DMS53 treated with DMSO at 0.1 percent for 48 hours (cell line): ENCODE results near the gene RASAL3.
A peak's percentile ranks its signal among the peaks of the same experiment; 100 is the strongest.

Experiments used
- DNase-seq: peaks from one replicate; lab custom pipeline; 2025; ENCODE audit not compliant: unreplicated experiment; lab: John Stamatoyannopoulos, UW

Gene RASAL3

GRCh38 chr19:15449620-15450527, 14.5 kb downstream of the RASAL3 start, which contains the start of gene WIZ:
Gene WIZ (minus strand): TSS chr19:15449956. CDS start chr19:15448307, 1,649 bp downstream.
- peak; percentile 10 for DNase-seq

DNA sequence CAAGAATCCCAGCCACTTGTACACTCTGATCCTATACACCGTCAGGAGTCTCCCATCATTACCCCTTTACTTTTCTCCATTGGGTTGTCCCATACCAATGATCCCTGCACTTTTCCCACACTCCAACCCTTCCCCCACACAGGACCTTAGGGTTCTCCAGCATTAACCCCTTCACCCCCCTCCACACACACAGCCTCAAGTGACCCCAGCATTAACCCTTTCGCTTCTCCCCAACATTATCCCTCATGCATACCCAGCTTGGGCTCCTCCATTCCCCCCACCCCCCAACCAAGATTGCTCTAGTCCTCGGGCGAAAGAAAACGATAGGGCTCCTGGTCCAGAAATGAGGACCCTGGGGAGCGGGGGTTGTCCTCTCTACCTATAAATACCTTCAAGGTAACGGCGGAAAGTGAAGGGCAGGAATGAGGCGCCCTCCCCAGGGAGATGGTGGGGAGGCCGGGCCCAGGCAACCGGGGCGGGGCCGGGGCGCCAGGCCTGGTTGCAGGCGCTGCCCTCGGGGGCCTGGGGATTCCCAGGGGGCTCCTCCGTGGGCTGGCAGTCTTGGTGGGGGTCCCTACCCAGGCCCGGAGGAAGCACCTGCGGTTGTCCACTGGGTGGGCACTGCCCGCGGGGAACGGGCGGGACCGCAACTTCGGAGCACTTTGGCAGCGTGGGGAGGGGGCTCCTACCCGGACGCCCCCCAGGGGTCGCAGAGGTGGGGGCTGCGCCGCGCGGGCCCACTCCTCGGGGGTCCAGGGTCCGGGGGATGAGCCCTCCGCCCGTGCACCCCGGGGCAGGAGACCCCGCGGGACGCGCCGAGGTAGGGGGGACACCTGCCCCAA, 15.3 kb downstream of the RASAL3 start:
- no peak for DNase-seq

DNA sequence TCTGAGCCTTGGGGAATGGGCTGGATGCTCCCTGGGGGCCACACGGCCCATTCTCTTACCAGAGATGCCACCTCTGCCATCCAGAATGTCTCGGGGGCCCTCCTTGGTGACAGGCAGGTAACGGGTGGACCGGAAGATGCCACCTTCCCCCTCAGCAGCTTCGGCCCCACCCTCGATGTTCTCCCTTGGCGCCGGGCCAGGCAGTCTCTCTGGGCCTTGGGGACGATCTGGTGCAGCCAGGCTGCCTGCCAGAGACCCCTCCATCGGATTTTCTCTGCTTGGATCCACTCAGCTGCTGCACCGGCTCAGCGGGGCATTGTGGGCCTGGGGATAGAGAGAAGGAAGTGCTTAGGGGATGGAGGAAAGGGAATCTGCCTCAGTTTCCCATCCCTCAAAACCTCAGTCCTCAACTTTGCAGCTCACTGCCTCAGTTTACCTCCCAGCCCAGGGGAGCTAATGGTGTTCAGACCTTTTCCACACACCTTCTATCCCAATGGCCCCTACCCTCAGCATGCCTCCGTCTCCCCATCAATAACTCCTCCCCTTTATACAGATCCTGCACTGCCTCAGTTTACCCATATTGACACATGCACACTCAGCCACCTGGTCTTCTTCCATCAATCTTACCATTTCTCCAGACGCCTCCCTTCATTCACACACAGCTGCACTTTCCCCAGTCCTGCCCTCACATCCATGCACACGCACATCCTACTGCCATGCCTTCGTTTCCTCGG, 16.1 kb downstream of the RASAL3 start:
- DNase-seq, result no peak

- DNase-seq, result no peak
Observed at GRCh38 chr19:15447057-15447456, 17.3 kb downstream of the RASAL3 start.

GRCh38 chr19:15445807-15446376, 18.5 kb downstream of the RASAL3 start:
- DNase-seq, result no peak

- no peak for DNase-seq
Observed at GRCh38 chr19:15445227-15445605, 19.1 kb downstream of the RASAL3 start.

- DNase-seq, result no peak
Observed at GRCh38 chr19:15444505-15445226, 19.7 kb downstream of the RASAL3 start.

DNA sequence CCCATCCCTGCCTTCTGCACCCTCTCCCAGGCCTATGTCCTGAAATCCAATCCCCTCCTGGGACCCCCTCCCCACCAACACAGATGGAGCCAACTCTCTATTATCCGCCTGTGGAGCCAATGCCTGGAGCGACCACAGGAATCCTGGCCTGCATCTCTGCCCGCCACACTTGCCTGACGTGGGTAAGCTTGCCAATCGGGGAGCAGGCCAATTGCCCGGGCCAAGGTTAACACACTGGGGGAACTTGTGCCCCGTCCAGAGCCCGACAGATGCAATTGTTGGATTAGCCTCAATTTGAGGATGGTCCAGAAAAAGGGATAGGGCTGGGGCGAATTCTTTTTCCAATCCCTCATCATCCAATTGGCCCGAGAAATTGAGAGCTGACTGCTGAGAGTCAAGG, 20.5 kb downstream of the RASAL3 start:
- DNase-seq, result no peak

DNA sequence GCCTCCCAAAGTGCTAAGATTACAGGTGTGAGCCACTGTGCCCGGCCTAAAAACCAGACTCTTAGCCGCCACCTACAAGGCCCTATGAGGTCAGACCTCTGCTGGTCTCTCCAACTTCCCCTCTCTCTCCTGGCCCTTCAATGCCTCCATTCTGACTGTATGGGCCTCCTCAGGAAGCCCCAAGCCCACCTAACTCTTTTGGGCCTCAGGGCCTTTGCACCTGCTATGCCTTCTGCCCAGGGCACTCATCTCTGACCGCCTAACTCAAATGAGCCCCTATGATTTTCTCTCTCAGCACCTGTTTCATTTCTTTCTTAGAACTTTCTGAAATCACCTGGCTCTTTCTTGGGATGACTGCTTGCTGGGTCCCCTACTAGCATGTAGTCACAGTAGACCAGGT, 21.0 kb downstream of the RASAL3 start:
- DNase-seq, result no peak

DNA sequence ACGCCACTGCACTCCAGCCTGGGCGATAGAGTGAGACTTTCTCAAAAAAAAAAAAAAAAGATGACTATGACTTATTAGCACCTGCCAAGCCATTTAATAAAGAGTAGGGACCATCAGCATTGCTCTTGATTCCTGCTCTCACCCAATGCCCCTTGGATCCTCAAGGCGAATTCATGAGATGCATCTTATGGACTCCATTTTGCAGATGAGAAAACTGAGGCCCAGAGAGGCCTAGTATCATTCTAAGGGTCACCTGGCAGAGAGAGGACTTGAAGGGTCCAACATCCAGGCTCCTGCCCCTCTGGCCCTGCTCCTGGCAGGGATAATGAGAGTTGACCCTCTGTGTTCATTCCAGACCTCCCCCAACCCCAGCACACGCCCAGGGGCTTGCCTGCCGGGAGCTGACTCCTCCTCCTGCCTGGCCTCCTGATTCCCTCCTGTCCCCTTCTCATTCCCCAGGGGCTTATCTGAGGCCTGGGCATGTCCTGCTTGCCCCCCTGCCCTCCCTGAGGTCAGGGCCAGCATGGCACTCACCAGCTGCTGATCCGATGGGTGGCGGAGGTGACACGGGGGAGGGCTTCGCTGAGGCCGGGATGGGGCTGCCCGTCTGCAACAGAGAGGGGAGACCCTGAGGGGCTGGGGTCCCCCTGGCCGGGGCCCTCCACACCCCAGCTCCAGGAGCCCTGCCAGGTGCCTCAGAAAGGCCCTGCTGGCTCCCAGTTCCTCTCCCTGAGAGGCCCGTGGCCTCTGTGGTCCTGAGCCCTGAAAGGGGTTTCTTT, 22.0 kb downstream of the RASAL3 start:
- no peak for DNase-seq

DNA sequence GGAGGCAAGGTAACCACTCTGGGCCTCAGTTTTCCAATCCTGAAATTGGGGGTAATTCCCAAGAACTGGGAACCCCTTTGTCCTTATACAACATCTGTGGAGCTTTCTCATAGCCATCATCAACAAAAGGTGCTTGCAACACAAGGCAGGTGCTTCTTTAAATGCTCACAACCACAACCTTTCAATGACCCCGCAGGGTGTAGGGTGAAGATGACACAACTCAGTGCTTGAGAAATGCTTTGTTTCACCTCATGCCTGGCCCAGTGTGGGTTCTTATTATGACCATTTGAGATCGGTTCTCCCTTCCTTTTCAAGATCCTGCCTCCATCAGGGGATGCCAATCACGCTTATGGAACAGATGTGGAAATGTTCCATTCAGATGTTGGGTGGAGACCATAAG, 23.0 kb downstream of the RASAL3 start:
- DNase-seq, result no peak

DNA sequence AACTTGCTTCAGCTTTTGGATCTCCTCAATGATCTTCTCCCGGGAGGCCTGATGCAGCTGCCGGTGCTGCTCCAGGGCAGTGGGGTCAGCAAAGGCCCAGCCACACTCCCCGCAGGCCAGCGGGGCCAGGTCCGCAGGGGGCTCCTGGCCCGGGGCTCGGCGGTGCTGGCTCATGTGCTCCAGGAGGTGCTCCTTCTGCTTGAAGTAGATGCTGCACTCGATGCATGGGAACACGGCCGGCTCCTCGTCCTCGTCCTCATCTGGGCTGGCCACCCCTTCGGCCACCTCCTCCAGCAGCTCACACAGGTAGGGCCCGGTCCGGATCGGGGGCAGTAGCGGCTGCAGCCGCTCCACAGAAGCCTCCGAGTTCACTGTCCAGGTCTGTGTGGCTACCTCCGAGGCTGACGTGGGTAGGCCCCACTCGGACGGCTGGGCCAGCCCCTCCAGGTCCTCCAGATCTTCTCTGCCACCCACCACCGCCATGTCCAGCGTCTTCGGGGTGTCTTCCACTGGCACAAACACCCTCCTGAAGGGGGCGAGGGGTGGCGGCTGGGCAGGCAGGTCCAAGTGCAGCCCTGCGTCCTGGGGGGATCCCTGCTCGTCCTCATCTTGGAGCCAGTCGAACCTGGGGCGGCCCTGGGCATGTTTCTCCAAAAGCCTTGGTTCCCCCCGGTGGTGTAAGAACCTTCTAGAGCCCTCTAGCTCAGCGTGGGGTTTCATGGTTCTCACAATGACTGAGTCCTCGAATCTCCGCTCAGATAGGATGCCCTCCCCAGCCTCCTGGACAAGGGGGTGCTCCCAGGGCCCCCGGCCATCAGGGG, 24.3 kb downstream of the RASAL3 start:
- no peak for DNase-seq

DNA sequence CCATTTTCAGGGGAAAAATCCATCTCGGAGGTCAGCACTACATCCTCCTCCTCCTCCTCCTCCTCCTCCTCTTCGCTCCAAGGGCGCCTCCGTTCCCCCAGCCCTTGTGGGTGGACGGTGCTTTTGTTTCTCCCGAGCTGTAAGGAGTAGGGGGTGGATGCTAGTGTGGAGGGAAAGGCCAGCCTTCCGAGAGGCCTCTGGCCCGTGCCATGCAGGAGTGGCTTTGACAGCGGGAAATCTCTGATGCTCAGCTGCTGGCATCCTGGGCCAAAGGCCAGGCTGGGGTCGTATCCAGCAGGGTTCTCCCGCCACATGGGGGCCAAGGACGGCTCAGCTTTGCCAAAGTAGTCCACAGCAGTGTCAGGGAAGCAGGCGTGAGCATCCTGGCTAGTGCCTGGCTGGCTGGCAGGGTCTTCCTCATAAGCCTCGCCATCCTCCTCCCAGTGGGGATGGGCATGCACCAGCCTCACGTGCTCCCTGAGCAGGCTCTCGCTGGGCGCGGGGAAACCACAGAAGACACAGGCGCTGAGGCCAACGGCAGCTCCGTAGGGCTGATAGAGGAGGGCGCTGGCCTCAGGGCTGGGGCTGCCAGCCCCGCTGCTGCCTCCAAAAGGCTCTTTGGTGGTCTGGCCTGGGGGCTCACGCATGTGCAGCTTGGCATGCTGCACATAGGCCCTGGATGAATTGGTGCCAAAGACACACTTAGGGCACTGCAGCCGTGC, 25.1 kb downstream of the RASAL3 start:
- no peak for DNase-seq

DNA sequence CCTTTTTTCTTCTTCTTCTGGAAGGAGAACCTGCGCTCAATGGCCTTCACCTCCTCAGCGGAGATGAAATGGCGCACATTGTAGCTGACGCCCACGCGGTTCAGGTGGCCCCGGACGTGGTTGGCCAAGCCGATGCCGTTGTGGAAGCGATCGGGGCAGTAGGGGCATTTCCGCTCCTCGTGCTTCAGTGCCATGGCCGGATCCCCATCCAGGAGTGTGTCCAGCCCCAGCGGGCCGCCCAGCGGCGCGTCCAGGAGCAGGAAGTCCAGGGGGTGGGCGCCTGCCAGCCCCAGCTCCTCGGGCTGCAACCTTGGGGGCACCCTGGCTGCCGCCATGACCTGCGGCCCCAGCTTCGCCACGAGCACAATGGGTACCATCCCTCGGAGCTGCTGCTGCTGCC, 25.8 kb downstream of the RASAL3 start:
- DNase-seq, result no peak

DNA sequence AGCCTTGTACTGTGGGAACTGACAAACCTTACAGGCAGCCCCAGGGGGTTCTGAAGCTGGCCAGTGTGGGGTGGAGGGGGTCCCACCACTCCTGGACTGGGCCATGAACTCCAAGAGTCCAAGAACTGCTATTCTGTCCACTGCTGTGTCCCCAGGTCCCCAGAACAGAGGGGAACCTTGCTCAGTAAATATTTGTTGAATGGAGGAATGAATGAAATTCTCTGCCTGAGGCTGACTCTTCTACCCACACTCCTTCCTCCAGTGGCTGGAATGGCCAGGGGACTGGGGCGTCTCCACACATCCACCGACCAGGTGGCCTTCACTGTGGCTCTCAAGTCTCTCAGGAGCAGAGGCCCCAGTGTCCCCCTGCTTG, 26.2 kb downstream of the RASAL3 start:
- no peak for DNase-seq

GRCh38 chr19:15437355-15438123, 26.8 kb downstream of the RASAL3 start:
- no peak for DNase-seq

- DNase-seq, result no peak
Observed at GRCh38 chr19:15436826-15437110, 27.6 kb downstream of the RASAL3 start.
